Spleen (tissue), 7 donors: ENCODE results near the gene FBN2.

Experiments
- POLR2AphosphoS5 ChIP-seq, 3 donors: sonication (generic); formaldehyde crosslinking; IDR thresholded peaks; one replicate each; pipeline ENCODE4 v1.5.1; 2017; ENCODE audit warnings: antibody characterized with exemption in 3 of 3
- TF ChIP-seq, protein P1 (sequence below), 11 experiments: fragments of 200-600 bp in 7 of 11; fragments of 450-650 bp in 4 of 11; sonication (generic) in 4 of 11; IDR thresholded peaks in 8 of 11; conservative IDR thresholded peaks in 3 of 11; 1 replicate in 7 of 11; 2 replicates in 4 of 11; pipeline versions ENCODE4 v1.4.0 to v1.8.0; 2016 to 2021; ENCODE audit warnings: antibody characterized with exemption in 11 of 11, inconsistent platforms in 4 of 11, mild to moderate bottlenecking in 1 of 11
- donor health status: DM: no; HTN: no; CAD: no; lungs with moderate emphysema.
- donor health status: DM: no; HTN: no; CAD: no.
- donor health status: DM: no; HTN: no; CAD: no.

DNA sequence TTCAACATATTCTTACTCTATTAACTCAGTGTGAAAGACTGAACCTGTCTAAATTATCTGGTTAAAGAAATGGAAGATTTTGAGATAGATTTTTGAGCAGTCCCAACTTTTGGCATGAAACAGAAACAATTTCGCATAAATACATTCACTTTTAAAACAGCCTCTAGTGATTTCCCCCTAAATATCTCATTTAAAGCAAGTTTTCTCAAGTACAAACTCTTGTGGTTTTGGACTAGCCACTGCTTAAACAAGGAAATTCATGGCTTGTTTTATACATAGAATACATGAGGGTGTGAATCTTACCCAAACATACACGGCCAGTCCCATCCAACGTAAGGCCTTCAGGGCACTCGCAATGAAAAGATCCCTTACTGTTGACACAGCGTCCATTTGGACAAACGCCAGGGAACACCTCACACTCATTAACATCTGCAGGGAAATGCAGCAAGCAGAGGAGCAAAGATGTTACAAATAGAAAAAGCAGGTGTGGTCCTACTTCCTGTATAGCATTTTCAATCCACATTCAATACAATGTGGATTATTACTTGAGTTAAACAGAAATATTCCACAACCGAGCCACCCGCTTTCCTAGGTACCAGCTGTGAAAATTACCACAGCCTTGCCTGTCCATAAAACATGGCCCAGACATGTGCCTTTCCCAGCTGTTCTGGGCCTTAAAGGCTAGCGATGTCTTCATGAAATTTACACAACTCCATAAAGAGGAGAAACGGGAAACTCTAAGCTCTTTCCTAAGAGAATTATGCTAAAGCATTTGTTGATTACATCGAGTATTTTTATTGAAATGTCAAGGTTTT, 188.8 kb downstream of the FBN2 start:
- TF ChIP-seq, protein P1, sequence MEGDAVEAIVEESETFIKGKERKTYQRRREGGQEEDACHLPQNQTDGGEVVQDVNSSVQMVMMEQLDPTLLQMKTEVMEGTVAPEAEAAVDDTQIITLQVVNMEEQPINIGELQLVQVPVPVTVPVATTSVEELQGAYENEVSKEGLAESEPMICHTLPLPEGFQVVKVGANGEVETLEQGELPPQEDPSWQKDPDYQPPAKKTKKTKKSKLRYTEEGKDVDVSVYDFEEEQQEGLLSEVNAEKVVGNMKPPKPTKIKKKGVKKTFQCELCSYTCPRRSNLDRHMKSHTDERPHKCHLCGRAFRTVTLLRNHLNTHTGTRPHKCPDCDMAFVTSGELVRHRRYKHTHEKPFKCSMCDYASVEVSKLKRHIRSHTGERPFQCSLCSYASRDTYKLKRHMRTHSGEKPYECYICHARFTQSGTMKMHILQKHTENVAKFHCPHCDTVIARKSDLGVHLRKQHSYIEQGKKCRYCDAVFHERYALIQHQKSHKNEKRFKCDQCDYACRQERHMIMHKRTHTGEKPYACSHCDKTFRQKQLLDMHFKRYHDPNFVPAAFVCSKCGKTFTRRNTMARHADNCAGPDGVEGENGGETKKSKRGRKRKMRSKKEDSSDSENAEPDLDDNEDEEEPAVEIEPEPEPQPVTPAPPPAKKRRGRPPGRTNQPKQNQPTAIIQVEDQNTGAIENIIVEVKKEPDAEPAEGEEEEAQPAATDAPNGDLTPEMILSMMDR (IDR thresholded peaks at IDR 0.05 in 8 of 11, conservative IDR thresholded peaks at IDR 0.05 in 3 of 11), result no peak
- TF ChIP-seq POLR2AphosphoS5 (IDR thresholded peaks at IDR 0.05), result no peak
